GM18951 (cell line): ENCODE results near the gene SEC16B.

Experiments
- POLR2A ChIP-seq: IDR thresholded peaks from 4 replicates; pipeline ENCODE4 v1.6.1; 2011; ENCODE audit warnings: mild to moderate bottlenecking; ENCODE audit not compliant: insufficient read length, insufficient read depth; ENCODE audit errors: extremely low read depth
- in situ Hi-C: fragments of 300-500 bp; cut with MboI; formaldehyde crosslinking; loops from one replicate; pipeline ENCODE4 v1.12.0; 2022; ENCODE audit warnings: low sequenced_read_pairs, mixed read lengths, inconsistent platforms; ENCODE audit not compliant: unreplicated experiment

SEC16B gene

GRCh38 chr1:177897998-177898654 lies 71.7 kb downstream of the SEC16B start:
- in situ Hi-C loops = no loop called here
- no peak for TF ChIP-seq POLR2A

- no peak for TF ChIP-seq POLR2A
- in situ Hi-C loops = no loop called here
Observed at GRCh38 chr1:177897281-177897997, 72.4 kb downstream of the SEC16B start.
